Measurements from ENCODE around the gene RIN1.
"Not testable (repeated sequence)": the region's sequence is repeated elsewhere in the genome, so short reads cannot be mapped to it uniquely, and the experiment has no call there.

Gene RIN1

GRCh38 chr11:66314561-66315497, 21.4 kb downstream of the RIN1 start:
- H3K4me3 ChIP-seq (replicated peaks; ENCODE audit: low read depth, low read length), result peak overlapping the region; percentile 60
- TF ChIP-seq CTCF (IDR thresholded peaks at IDR 0.05; ENCODE audit: low read length, missing control alignments), result no peak
- DNase-seq (ENCODE audit: low read depth), result no peak

GRCh38 chr11:66314186-66314501, 22.1 kb downstream of the RIN1 start:
- DNase-seq (ENCODE audit: low read depth), result no peak
- H3K4me3 ChIP-seq (replicated peaks; ENCODE audit: low read depth, low read length), result peak overlapping the region; percentile 60
- TF ChIP-seq CTCF (IDR thresholded peaks at IDR 0.05; ENCODE audit: low read length, missing control alignments), result no peak

GRCh38 chr11:66313321-66314185, 22.7 kb downstream of the RIN1 start:
- H3K4me3 ChIP-seq (replicated peaks; ENCODE audit: low read depth, low read length), result peak overlapping the region; percentile 60
- peak; percentile 32 for DNase-seq (ENCODE audit: low read depth)
- TF ChIP-seq CTCF (IDR thresholded peaks at IDR 0.05; ENCODE audit: low read length, missing control alignments), result no peak

GRCh38 chr11:66312549-66313320, 23.5 kb downstream of the RIN1 start:
- TF ChIP-seq CTCF (IDR thresholded peaks at IDR 0.05; ENCODE audit: low read length, missing control alignments), result no peak
- peak; percentile 99 for DNase-seq (ENCODE audit: low read depth)
- peak overlapping the region; percentile 60 for H3K4me3 ChIP-seq (replicated peaks; ENCODE audit: low read depth, low read length)

- peak; percentile 84 for TF ChIP-seq CTCF (IDR thresholded peaks at IDR 0.05; ENCODE audit: low read length, missing control alignments)
- H3K4me3 ChIP-seq (replicated peaks; ENCODE audit: low read depth, low read length), result peak overlapping the region; percentile 60
- DNase-seq (ENCODE audit: low read depth), result peak; percentile 95
Observed at GRCh38 chr11:66311965-66312548, 24.2 kb downstream of the RIN1 start.

- TF ChIP-seq CTCF (IDR thresholded peaks at IDR 0.05; ENCODE audit: low read length, missing control alignments), result no peak
- DNase-seq (ENCODE audit: low read depth), result no peak
- peak overlapping the region; percentile 60 for H3K4me3 ChIP-seq (replicated peaks; ENCODE audit: low read depth, low read length)
Observed at GRCh38 chr11:66311470-66311964, 24.7 kb downstream of the RIN1 start.

GRCh38 chr11:66310803-66311440, 25.3 kb downstream of the RIN1 start:
- H3K4me3 ChIP-seq (replicated peaks; ENCODE audit: low read depth, low read length); DNase-seq (ENCODE audit: low read depth): not testable (repeated sequence)
